NT2/D1 (cell line): Measurements from ENCODE around the gene OR5AR1.

Experiments used
- YY1 ChIP-seq: IDR thresholded peaks from 2 replicates; pipeline ENCODE4 v1.6.1; 2011; ENCODE audit not compliant: insufficient read length, insufficient read depth
- ZNF274 ChIP-seq: IDR thresholded peaks from 2 replicates; pipeline ENCODE4 v1.6.1; 2011; ENCODE audit warnings: mild to moderate bottlenecking, low read depth, low read length

DNA sequence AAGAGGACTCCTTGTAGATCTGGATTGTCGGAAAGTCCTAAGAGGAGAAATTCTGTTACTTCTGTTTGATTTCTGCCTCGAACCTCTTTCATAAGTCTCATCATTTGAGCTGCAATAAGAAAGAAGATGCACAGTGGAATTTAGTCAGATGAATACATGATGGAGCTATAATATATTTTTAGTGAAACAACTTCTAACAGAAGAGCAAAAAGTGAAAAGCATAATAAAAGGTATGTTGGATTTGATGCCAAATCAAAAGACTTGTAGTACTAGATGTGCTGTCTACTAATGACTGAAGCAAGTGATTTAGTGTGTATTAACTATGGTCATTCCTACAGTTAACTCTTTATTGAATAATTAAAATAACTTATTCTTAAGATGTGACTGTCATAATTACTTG, 21.1 kb upstream of the OR5AR1 start, which contains the start of gene OR5AP2:
- TF ChIP-seq YY1, result no peak
- TF ChIP-seq ZNF274, result no peak
